Stimulated activated CD8-positive, alpha-beta memory T cell treated with anti-CD3 and anti-CD28 coated beads, Interleukin-7, amount 100 ng/mL, for 1 hour (primary cell): ENCODE results near the gene TENM4.

Experiments
- DNase-seq, 2 donors: peaks; one replicate each; pipeline ENCODE4 v3.0.0-alpha.2; 2020; ENCODE audit warnings: low read depth in 2 of 2

Gene TENM4

DNA sequence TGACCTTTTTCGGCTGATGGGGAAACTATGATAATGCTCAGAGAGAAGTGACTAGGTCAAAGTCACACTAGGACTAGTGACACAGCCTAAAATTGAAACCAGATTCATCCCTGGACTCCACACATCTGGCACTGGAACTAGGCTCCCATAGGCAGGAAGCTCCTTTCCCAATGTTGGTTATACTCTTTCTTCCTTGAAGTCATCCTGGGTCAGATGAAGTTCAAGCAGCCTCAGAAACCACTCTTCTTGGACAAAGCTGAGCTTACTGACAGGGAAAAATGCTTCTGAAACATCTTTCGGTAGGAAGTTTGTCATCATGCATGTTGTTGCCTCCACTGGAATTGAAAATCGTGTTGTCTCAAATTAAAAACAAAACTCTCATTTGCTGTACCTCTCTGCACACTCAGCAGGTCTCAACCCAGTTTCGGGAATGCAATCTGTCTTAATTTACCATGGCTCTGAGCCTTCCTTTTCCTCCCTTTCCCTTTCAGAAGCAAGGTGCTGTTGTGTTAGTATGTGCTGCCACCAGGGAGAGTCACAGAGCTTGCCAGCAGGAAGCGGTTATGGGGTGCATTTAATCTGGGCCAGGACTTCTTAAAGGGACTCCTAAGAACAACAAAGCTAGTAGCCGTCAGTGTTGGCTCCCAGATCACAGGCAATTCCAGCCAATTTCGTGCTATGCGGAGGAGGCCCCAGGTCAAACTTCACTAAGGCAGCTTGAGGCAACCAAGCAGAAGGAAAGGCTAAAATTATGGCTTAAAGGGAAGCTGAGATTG lies 384.8 kb downstream of the TENM4 start:
- no peak for DNase-seq

DNA sequence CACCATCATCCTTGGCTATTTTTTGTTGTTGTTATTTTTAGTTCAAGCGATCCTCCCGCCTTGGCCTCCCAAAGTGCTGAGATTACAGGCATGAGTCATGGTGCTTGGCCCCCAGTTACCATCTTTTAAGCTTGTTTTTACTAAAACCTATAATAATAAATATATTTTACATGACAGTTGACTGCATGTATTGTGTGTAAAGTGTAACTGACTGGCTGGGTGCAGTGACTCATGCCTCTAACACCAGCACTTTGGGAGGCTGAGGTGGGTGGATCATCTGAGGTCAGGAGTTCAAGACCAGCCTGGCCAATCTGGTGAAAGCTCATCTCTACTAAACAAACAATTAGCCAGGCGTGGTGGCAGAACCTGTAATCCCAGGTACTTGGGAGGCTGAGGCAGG lies 386.2 kb downstream of the TENM4 start:
- no peak for DNase-seq

- DNase-seq, result no peak
These were observed 388.3 kb downstream of the TENM4 start for GRCh38 chr11:79052544-79052943.

DNA sequence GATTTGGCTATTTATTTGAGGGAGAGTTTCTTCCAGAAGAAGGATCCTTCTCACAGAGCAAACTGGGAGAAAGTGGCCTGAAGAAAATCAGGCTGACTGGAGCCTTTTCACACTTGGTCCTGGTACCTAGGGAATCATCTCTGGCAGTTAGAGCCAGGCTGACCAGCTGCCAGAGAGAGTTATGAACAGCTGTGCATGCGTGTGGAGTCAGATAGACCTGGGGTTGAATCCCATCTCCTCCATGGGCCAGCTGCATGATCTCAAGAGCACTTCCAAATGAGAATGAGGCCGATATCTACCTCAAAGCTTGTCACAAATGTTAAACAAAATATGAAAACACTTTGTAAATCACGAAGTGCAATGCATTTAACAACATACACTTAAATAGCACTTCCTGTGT lies 390.0 kb downstream of the TENM4 start:
- DNase-seq, result no peak

DNA sequence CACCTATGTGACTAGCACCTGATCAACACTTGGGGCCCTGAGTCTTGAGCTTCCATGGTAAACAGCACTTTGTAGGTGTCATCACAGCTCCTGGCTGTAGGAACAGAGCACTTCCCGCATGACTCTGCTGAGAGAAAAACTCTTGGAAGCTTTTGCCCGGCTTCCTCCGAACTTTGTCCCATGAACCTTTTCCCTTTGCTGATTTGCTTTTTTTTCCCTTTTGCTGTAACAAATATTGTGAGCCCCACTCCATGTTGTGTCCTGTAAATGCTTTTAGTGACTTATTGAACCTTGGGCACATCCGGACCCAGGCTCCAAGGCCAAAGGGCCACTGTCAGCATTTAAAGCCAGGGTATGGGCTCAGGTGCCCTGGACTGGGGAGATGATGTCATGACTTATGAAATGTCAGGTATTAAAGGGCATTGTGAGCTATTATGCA lies 391.1 kb downstream of the TENM4 start:
- DNase-seq, result no peak

- DNase-seq, result no peak
These were observed 392.9 kb downstream of the TENM4 start for GRCh38 chr11:79047980-79048379.

DNA sequence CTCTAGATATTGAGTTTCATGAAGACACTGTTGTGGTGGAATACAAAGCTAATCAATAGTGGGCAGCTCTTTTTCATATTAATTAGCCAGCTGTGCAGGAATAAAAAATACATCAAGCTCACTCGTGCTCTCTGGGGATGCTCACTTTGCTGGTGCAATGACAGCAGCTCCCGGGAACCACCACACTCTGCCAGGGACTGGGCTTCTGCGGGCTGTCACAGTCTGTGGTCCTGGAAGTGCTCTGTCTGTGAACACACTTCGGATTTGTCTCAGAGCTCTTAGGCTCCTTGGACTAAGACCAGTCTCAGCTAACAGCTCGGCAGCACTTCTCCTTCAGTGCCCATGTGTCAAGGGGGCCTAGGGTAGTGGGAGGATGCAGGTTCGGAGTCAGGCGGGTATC lies 393.5 kb downstream of the TENM4 start:
- no peak for DNase-seq

DNA sequence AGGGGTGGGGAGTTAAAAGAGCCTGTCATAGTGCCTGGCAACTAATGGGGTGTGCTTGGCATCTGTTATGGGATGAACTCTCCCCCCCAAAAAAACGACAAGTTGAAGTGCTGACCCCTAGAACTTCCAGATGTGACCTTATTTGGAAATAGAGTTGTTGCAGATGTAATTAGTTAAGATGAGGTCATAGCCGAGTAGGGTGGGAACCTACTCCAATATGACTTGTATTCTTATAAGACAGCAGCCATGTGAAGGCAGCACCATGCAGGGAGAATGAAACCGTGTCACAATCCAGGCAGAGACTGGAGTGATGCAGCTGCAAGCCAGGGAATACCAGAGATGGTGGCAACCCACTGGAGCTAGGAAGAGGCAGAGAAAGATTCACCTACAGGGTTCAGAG lies 394.5 kb downstream of the TENM4 start:
- DNase-seq, result no peak

DNA sequence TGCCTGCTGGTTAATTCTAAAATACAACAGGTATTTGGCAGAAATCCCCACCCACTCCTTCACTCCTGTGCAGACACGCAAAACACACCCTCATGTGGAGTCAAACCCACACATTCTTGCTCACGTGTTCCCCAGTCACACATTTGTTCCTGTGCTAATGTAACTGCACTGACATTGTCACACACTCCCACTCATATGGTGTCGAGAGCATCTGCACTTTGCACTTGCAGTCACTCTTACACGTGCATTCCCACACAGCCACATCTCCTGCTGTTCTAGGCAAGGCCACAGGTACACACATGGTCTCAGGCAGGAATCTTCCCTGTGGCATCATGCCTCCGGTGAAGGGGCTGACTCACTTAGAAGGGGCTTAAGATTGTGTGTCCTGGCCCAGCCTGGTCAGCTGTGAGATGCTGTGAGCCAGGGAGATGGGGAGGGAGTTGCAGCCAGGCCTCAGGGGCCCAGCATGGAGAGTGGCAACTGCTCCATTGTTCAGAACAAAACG lies 395.0 kb downstream of the TENM4 start:
- no peak for DNase-seq

- no peak for DNase-seq
These were observed 395.6 kb downstream of the TENM4 start for GRCh38 chr11:79045018-79045799.

GRCh38 chr11:79044201-79044600 lies 396.6 kb downstream of the TENM4 start:
- DNase-seq, result no peak

DNA sequence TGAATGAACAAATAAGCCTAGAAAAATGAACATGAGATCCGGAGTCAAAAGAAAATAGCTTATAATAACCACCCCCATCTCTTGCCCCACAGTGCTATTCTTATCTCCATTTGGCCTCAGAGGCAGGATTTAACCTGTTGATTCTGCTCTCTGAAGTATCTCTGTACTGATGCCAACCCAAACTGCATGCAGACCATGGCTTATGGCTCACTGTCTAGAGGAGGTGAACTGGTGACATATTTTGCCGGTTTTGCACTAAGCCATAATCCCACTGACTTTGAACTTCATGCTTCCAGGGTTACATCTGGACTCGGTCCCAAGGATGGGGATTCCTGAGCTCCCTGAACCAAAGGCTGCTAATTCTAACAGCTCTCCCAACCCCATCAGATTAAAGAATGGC lies 397.1 kb downstream of the TENM4 start:
- no peak for DNase-seq

DNA sequence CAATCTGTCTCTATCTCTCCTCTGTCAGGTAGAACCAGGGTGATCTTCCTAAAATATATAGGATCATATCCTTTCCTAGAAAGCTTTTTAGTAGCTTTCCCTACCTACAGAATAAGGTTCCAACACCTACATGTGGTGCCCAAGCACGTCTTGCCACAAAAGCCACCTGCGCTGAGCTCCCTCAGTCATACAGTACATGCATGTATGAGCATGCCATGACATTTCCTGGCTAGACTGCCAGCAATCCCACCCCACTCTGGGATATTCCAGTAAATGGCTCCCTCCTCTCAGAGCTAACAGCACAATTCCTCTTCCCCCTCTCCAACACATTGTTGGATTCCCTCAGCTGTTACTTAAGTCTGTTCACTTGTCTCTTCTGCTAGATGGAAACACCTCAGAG lies 398.0 kb downstream of the TENM4 start:
- DNase-seq, result no peak

DNA sequence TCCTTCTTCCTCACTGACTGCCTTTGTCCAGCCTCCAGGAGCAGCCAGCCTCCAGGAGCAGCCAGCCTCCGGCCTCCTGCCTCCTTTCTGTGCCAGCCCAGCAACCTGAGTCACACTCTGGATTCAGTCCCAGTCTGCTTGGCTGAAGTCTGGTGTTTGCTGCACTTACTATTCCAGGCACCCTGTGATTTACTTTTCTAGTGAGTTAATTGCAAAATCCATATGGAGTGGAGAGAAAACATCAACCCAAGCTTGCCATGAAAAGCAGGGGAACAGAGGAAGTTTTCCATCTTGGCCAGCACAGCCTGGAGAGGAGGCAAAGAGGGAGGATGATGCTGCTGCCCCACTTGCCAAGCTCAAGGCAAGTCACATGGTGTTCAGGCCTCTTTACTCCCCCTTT lies 400.5 kb downstream of the TENM4 start:
- DNase-seq, result no peak

- DNase-seq, result no peak
These were observed 401.7 kb downstream of the TENM4 start for GRCh38 chr11:79039122-79039521.

DNA sequence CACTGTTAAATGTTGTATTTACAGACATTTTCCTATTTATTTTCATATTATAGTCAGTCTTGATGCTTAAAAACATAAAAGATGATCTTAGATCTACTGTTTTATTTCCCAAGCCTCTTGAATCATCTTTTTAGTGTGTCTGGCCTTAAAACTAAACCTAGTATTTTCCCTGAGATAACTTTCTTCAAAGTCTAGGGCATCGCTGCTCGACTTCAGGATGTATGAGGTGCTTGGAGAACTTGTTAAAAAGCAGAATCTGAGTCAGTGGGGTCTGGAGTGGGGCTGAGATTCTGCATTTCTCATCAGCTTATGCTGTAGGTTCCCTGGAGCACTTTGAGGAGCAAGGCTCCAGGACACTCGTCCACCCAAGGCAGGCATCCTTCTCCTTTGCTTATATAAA lies 404.9 kb downstream of the TENM4 start:
- DNase-seq, result no peak

GRCh38 chr11:79033833-79034232 lies 407.0 kb downstream of the TENM4 start:
- no peak for DNase-seq

DNA sequence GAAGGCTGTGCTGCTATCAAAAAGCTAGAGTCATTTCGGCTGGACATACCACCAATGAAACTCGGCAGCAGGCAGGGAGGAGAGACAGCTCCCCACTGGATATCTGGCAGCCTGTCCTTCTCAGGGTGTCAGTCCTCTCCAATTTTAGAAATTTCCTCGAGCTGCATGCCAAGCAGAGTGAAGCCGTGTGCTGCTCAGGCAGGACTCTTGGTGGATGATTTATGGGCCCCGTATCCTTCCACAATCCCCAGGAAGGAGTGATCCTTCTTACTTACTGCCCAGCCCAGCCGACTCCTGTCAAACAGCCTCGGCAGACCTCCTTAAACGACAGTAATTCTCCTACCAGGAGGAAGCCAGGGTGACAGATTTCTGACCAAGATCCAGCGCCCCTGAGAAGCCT lies 410.4 kb downstream of the TENM4 start:
- DNase-seq, result no peak

DNA sequence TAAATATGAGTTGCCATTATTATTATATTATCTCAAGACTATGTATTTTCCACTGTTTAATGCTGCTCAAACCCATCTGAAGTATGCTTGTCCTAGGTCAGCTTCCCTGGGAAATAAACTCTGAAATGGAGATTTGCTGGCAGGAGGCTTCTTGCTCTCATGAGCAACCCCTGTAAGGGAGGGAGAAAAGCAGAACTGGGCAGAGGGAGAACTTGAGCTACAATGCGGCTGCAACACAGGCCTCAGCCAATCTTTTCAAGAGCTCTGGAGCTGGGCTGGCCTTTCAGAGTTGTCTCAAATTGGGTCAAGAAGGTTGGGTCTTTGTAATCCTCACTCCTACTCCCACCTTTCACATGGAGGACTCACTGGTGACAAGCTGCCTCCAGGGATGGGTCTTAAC lies 412.6 kb downstream of the TENM4 start:
- DNase-seq, result no peak

DNA sequence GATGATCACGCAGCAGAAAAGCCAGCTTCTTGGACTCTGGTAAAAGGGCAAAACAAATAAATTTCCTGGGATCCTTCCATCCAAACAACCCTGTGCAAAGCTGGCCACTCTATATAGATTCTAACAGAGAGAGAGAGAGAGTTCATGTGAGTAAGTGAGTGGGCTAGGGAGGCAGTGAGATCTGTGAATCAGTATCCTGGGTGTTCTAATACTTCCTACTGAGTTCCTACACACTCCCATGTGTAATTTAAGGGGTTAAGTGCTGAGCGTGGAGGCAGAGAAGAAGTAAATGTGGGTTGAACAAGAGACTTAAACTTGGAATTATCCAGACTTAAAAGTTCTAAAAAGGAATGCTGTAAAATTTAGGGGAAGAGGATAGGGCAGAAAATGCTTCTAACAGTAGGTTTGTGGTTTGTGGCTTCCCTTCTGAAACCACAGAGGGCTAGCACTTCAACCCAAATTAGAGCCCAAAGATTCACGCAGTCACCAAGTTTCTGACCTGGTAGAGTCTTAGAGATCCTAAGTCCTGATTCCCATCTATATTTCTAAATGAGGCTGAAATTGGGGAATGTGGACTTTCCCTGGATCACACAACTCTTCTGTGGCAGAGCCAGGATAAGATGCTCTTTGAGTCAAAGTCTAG lies 413.9 kb downstream of the TENM4 start:
- no peak for DNase-seq

- DNase-seq, result no peak
These were observed 415.2 kb downstream of the TENM4 start for GRCh38 chr11:79025622-79026021.

DNA sequence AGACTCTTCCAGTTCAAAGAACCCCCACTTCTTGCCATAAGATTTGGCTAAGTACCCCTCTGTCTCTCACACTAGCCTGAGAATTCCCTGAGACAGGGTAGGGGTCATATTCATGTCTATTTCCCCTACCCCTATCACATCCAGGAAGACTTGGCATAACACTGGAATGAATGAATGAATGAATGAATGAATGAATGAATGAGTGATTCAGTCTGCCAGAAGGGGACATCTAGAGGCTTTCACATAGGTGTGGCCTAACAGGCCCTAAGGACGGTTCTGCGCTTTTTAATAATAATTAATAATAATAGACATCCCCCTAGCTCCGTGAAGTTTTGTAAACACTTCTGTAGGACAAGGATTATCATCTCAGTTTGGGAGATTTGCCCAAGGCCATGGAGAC lies 415.7 kb downstream of the TENM4 start:
- no peak for DNase-seq

DNA sequence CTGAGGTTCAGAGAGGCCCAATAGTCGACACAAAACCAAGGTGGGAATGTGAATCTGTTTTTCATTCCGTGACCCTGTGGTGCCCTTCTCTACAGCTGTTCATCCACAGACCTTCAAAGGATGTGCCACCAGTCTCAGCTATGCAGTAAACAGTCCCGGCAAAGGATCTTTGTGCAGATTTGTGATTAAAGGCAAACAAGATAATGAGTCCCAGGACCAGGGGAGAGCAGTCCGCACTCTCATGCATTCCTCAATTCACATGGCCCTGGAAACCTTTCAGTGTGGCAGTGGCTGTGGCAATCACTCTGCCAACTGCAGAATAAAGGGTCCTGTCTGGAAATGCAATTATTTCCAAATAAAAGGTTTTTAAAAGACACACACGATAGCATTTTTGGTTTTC lies 418.6 kb downstream of the TENM4 start:
- no peak for DNase-seq
